RKO (cell line): Measurements from ENCODE around the gene ITFG1.
A peak's percentile ranks its signal among the peaks of the same experiment; 100 is the strongest.
"Not testable (repeated sequence)": the region's sequence is repeated elsewhere in the genome, so short reads cannot be mapped to it uniquely, and the experiment has no call there.

Experiments
- DNase-seq: peaks from one replicate; pipeline ENCODE4 v3.0.0-alpha.2; 2016; ENCODE audit warnings: low spot score

ITFG1 gene

GRCh38 chr16:47236716-47237115, 224.1 kb downstream of the ITFG1 start:
- DNase-seq, result no peak

DNA sequence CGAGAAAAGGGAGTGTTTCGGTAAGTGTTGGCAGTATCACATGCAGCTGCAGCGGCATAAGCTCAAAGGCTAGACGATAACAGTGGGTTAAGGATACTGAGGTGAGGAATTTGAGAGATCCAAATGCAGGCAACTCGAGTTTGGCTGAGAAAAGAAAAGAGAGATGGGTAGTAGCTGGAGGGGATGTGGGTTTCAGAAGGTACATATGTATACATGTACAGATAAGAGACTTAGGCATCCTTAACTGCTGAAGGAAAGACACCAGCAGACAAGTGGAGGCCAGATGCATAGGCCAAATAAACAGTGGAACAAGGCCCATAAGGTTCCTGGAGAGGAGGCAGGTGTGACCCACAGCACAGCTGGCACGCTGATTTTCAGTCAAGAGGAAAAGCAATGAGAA, 230.6 kb downstream of the ITFG1 start:
- no peak for DNase-seq

DNA sequence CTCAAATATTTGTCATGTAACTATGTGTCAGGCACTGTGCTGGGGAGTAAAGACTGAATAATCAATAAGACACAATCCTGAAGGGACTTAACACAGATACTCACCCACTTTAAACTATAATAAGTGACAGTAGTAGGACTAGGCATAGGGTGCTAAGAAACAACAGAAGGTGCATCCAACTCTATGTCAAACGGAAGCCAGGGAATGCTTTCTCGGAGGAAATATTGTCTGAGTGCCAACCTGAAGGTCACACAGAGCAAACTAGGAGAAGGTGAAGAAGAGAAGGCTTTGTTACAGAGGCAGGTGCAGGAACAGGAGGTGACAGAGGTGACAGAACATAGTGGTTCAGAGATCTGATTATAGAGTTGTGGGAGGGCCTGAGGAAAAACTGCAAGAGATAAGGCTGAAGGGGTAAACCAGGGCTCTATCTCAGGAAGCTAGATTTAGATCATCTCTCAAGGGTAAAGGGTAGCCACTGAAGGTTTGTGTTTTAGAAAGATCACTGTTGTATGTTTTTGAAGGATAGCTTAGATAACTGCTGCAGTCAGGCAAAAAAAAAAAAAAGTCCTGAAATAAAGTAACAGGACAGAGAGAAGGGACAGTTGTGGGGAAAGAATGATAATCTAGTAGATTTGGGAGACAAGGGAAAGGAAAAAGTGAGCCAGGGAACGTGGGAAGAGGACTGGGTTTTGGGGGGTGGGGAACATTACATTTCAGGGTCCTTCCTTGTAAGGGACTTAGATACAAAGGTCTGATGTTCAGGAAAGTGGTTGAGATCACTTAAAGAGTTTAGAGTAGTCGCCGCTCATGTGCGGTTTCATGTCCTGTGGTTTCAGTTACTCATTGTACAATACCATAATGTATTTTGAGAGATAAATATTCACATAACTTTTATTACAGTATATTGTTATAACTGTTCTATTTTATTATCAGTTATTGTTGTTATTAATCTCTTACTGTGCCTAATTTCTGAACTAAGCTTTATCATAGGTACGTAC, 231.5 kb downstream of the ITFG1 start:
- DNase-seq, result no peak

DNA sequence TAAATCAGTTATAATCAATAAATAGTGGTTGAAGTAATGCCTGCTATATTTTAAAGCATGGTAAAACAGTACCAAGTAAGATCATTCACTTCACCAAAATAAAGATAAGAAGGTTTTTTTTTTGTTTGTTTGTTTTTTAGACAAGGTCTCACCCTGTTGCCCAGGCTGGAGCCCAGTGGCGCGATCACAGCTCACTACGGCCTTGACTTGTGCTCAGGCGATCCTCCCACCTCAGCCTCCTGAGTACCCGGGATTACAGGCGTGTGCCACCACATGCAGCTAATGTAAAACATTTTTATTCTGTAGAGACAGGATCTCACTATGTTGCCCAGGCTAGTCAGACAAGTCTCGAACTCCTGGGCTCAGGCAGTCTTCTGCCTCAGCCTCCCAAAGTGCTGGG, 232.6 kb downstream of the ITFG1 start:
- DNase-seq, result no peak

- DNase-seq, result no peak
Measured at GRCh38 chr16:47213761-47214440, 247.0 kb downstream of the ITFG1 start.

- DNase-seq, result no peak
Measured at GRCh38 chr16:47211218-47211617, 249.6 kb downstream of the ITFG1 start.

DNA sequence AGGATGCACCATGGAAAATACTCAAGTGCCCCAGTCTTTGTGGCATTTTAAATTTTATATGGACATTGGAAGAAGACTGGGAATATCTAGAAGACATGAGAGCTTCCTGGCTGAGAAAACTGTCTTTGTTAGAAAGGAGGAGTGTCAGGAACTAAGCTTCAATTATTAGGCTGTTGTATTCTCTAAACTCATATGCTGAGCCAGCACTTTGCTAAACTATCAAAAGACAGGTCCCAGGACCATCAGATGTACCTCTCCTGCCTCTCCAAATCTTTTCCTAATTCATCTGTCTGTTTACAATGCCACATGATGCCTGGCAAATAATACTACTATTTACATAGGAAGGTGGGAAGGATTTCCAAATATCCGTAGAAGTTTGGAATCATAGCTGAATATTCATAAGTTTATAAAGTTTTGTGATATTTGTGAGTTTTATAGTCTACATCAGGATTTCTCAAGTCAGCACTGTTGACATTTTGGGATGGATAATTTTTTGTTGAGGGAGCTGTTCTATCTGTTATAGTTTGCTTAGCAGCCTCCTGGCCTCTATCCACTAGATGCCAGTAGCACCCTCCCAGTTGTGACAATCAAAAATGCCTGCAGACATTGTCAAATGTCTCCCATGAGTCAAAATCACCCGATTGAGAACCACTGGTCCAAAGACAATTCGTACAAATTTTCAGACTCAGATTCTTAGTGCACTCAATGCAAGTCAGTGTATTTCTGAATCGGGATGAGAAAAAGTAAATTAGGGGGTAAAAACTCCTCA, 255.9 kb downstream of the ITFG1 start:
- peak; percentile 3 for DNase-seq

- not testable (repeated sequence) for DNase-seq
Measured at GRCh38 chr16:47203433-47203832, 257.4 kb downstream of the ITFG1 start.

- no peak for DNase-seq
Measured at GRCh38 chr16:47198180-47198575, 262.7 kb downstream of the ITFG1 start.

DNA sequence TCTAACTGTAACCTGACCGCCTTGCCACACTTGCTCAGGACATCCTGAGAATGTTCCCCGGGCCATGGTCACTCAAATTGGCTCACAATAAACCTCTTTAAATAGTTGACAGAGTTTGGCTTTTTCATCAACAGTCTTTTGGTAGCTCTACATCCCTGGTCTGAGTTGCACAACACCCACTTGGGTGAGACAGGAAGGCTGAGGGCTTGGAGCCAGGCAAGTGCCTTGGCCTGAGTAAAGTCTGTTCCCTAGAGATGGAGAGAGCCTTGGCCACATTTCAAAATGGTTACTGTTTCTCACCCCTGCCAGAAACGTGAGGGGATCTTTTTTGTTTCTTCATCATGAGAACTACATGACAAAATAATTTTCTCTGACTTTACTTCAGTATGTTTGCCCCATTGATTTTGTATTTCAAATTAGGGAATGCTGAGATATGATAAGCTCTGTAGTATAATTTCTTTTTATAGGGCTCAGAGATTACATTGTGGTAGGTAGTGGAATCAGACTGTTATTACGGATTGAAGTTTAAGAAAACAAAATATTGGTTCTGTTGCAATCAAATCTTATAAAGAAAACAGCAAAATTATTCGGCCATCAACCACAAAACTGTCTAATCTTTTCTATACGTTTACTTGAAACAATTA, 263.2 kb downstream of the ITFG1 start:
- no peak for DNase-seq

GRCh38 chr16:47196457-47196856, 264.4 kb downstream of the ITFG1 start:
- no peak for DNase-seq

GRCh38 chr16:47182318-47182717, 278.5 kb downstream of the ITFG1 start:
- DNase-seq, result no peak

- not testable (repeated sequence) for DNase-seq
Measured at GRCh38 chr16:47181066-47181465, 279.8 kb downstream of the ITFG1 start.

DNA sequence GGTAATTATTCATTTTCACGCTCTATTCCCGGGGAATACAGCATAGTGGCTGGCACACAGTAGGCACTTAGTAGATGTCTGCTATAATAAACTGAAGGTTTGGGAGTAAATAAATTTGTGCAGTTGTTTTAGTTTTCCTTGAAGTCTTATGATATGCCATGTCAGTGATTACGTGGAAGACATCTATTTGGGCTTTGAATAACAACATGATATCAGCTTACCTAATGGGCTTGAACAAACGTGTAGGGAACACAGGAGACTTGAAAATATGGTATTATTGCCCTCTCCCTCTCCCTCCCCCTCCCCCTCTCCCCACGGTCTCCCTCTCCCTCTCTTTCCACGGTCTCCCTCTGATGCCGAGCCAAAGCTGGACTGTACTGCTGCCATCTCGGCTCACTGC, 280.8 kb downstream of the ITFG1 start:
- DNase-seq, result no peak

GRCh38 chr16:47175152-47175551, 285.7 kb downstream of the ITFG1 start:
- no peak for DNase-seq

DNA sequence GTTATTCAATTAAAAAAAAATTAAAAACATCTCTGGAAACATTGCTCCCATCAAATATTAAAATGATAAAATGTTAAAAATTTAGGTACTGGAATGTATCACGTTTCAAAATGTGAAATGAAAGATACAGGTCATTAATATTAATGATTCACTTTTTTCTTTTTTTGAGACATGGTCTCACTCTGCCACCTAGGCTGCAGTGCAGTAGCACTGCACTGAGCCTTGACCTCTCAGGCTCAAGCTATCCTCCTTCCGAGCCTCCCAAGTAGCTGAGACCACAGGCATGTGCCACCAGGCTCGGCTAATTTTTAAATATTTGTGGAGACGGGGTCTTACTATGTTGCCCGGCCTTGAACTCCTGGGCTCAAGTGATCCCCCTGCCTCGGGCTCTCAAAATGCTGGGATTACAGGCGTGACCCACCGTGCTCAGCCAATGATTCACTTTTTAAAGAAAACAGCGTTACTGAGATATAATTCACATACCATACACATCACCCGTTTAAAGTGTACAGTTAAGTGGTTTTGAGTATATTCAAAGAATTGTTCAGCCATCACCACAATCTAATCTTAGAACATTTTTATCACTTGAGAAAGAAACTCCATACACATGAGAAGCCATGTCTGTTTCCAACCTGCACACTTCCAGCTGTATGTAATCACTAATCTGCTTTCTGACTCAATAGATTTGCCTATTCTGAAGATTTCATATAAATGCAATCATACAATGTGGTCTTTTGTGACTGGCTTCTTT, 298.0 kb downstream of the ITFG1 start:
- no peak for DNase-seq

- DNase-seq, result no peak
Measured at GRCh38 chr16:47161464-47161863, 299.4 kb downstream of the ITFG1 start.

GRCh38 chr16:47160422-47160821, 300.4 kb downstream of the ITFG1 start:
- no peak for DNase-seq

- no peak for DNase-seq
Measured at GRCh38 chr16:47158992-47159391, 301.9 kb downstream of the ITFG1 start.

DNA sequence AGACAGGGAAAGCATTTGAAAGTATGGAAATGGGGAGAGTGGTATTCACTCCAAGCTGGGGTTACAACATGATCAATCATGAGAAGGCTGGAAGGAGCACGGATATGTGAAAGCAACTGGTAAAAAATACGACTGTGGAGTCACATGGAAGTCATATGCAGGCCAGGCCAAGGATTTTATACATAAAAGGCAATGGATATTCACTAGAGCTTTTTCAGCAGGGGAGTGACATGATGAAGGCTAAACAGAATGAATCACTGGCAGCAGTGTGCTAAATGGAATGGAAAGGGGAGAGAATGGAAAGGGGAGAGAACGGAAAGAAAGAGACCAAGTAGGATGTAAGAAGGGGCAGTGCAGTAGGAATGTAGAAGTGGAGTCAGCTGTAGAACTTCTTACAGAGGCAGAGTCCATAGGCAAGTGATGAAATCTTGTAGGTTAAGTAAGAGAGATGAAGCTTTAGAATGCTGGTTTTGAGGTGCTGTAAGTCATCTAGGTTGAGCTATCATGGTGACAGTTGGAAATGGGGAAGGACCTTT, 304.1 kb downstream of the ITFG1 start:
- no peak for DNase-seq

GRCh38 chr16:47152501-47152900, 308.4 kb downstream of the ITFG1 start:
- not testable (repeated sequence) for DNase-seq
